Measurements from ENCODE around the gene STARD10. TPM values are rescaled to one million over a fixed set of nuclear protein-coding genes. Genes with fewer than 3 reads are reported as not detected.
"Not testable (repeated sequence)": the region's sequence is repeated elsewhere in the genome, so short reads cannot be mapped to it uniquely, and the experiment has no call there.

STARD10 gene
- total RNA-seq, 4 donors from 2014 or later = 26.6 to 75.4 (median 58.1) TPM

- no peak for DNase-seq (ENCODE audit: extremely low spot score)
- Histone ChIP-seq H3K27me3 (no peaks in the 10 kb centered on the region), H3K36me3 (no peaks in the 10 kb centered on the region), H3K4me3 (no peak overlapping the region), H3K9me3 (no peaks in the 10 kb centered on the region), H3K27ac (replicated peaks in 1 of 4) (no peak overlapping the region), H3K4me1 (no peaks in the 10 kb centered on the region)
- no peak for TF ChIP-seq POLR2A (IDR thresholded peaks at IDR 0.05; ENCODE audit: low read depth)
- TF ChIP-seq EP300 (IDR thresholded peaks at IDR 0.05) = no peak
- TF ChIP-seq, protein P1, sequence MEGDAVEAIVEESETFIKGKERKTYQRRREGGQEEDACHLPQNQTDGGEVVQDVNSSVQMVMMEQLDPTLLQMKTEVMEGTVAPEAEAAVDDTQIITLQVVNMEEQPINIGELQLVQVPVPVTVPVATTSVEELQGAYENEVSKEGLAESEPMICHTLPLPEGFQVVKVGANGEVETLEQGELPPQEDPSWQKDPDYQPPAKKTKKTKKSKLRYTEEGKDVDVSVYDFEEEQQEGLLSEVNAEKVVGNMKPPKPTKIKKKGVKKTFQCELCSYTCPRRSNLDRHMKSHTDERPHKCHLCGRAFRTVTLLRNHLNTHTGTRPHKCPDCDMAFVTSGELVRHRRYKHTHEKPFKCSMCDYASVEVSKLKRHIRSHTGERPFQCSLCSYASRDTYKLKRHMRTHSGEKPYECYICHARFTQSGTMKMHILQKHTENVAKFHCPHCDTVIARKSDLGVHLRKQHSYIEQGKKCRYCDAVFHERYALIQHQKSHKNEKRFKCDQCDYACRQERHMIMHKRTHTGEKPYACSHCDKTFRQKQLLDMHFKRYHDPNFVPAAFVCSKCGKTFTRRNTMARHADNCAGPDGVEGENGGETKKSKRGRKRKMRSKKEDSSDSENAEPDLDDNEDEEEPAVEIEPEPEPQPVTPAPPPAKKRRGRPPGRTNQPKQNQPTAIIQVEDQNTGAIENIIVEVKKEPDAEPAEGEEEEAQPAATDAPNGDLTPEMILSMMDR (IDR thresholded peaks at IDR 0.05) = no peak
- TF ChIP-seq POLR2AphosphoS5 (IDR thresholded peaks at IDR 0.05) = no peak
- intact Hi-C loops (cut with DNase I) = no loop called here
- whole genome bisulfite sequencing = 92% methylated on average over 6 of the region's 6 CpGs
Measured at GRCh38 chr11:72802822-72803221, 9.0 kb upstream of the STARD10 start.

DNA sequence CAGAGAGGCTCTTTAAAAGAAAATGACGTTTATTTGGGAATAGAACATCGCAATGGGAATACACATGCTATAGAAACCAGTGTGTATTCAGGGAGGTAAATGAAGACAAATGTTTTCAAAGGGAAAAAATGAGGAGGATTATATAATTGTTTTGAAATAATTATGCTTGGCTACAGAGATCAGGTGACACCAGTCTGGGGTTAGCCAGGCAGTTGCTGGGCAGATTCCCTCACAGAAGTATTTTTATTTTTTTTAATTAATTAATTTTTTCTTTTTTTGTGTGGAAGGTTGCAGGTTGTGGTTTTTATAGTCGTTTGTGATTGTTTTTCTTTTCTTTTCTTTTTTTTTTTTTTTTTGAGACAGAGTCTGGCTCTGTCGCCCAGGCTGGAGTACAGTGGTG, 5.6 kb upstream of the STARD10 start:
- DNase-seq (ENCODE audit: extremely low spot score) = no peak
- Histone ChIP-seq H3K36me3 (no peaks in the 10 kb centered on the region), H3K27ac (replicated peaks in 1 of 4) (no peak overlapping the region), H3K27me3 (no peaks in the 10 kb centered on the region), H3K4me3 (no peak overlapping the region), H3K4me1 (peaks cover 3 to 4% (median 4%) of the 10 kb centered on the region in 4 donors), H3K9me3 (no peaks in the 10 kb centered on the region)
- TF ChIP-seq POLR2A (IDR thresholded peaks at IDR 0.05; ENCODE audit: low read depth) (no peak), EP300 (IDR thresholded peaks at IDR 0.05) (no peak), POLR2AphosphoS5 (IDR thresholded peaks at IDR 0.05) (no peak)
- TF ChIP-seq, protein P1 (IDR thresholded peaks at IDR 0.05) = no peak
- 60% methylated on average over 4 of the region's 4 CpGs for WGBS
- intact Hi-C loops (cut with DNase I) = no loop called here

DNA sequence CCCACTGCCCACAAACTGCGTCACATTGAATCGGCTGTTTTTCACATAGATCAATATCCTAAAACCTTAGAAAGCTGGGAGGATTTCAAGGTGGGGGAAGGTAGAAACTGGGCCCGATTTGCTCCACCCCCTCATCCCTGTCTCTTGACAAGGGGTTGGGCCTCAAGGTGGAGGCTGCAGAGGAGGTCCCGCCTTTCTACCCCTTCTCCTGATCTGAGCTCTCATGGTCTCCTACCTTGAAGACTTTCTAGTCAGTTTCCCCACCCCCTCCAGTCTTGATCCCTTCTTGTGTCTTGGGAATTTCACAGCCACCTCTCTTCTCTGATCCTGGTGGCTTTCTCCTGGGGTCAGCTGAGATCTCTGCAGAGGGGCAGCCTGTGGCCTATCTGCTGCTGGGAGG, 4.5 kb upstream of the STARD10 start:
- intact Hi-C loops (cut with DNase I) = no loop called here

GRCh38 chr11:72793076-72793424, 797 bp downstream of the STARD10 start:
- Histone ChIP-seq H3K27ac (replicated peaks in 1 of 4) (peak overlapping the region; percentile 87 to 95 (median 92)), H3K4me1 (peaks cover 30 to 33% (median 31%) of the 10 kb centered on the region in 4 donors), H3K9me3 (no peaks in the 10 kb centered on the region), H3K27me3 (no peaks in the 10 kb centered on the region), H3K4me3 (peak overlapping the region; percentile 66 to 75 (median 68)), H3K36me3 (no peaks in the 10 kb centered on the region)
- WGBS = 63% methylated on average over 2 of the region's 2 CpGs
- no peak for TF ChIP-seq POLR2AphosphoS5 (IDR thresholded peaks at IDR 0.05)
- TF ChIP-seq, protein P1 (IDR thresholded peaks at IDR 0.05) = no peak
- no peak for TF ChIP-seq EP300 (IDR thresholded peaks at IDR 0.05)
- TF ChIP-seq POLR2A (IDR thresholded peaks at IDR 0.05; ENCODE audit: low read depth) = no peak
- no peak for DNase-seq (ENCODE audit: extremely low spot score)
- intact Hi-C loops (cut with DNase I) = loop anchor here (1.0 kb wide), 1 partner anchor 68 kb away; no protein-coding TSS in a partner anchor

More for the DNA sequence above, 4.5 kb upstream of the STARD10 start:
- no peak for DNase-seq (ENCODE audit: extremely low spot score)
- no peak for TF ChIP-seq POLR2AphosphoS5 (IDR thresholded peaks at IDR 0.05)
- TF ChIP-seq, protein P1 (IDR thresholded peaks at IDR 0.05) = no peak
- no peak for TF ChIP-seq POLR2A (IDR thresholded peaks at IDR 0.05; ENCODE audit: low read depth)
- no peak for TF ChIP-seq EP300 (IDR thresholded peaks at IDR 0.05)
- H3K4me1 ChIP-seq = peaks cover 8 to 10% (median 9%) of the 10 kb centered on the region in 4 donors
- H3K36me3 ChIP-seq = no peaks in the 10 kb centered on the region
- no peaks in the 10 kb centered on the region for H3K9me3 ChIP-seq
- 79% methylated on average over 4 of the region's 4 CpGs for WGBS
- H3K4me3 ChIP-seq = no peak overlapping the region
- no peak overlapping the region for H3K27ac ChIP-seq (replicated peaks in 1 of 4)
- no peaks in the 10 kb centered on the region for H3K27me3 ChIP-seq

DNA sequence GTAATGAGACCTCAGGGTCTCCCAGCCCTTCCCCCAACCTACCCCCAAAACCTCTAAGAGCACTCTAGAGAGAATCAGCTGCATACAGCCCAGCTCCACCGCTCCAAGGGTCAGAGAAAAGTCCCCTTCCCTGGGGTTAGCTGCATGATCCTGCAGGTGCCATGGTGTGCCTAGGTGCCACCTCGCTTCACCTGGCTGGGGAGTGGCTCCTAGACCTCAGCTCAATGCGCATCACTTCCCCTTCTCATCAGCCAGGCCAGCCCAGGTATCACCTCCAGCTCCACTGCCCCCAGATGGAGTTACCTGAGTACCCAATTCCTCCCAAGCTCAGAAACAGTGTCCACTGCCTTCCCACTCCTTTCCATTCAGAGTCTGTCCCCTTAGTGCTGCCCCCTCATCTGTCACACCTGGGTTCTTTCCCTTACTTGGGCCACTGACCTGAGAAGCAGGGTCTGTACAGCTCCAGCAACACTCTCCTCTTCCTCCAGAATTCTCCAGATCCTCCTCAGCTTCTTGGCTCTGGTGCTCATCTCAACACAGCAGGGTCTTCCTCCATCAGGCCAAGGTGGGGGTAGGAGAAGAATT, 1.3 kb downstream of the STARD10 start:
- Histone ChIP-seq H3K27me3 (no peaks in the 10 kb centered on the region), H3K9me3 (no peaks in the 10 kb centered on the region), H3K4me3 (no peak overlapping the region), H3K27ac (replicated peaks in 1 of 4) (peak overlapping the region; percentile 87 to 95 (median 92)), H3K4me1 (peaks cover 30 to 33% (median 31%) of the 10 kb centered on the region in 4 donors), H3K36me3 (no peaks in the 10 kb centered on the region)
- no peak for DNase-seq (ENCODE audit: extremely low spot score)
- 100% methylated on average over 1 of the region's 3 CpGs for WGBS
- TF ChIP-seq EP300 (IDR thresholded peaks at IDR 0.05) = no peak
- TF ChIP-seq, protein P1 (IDR thresholded peaks at IDR 0.05) = no peak
- no peak for TF ChIP-seq POLR2AphosphoS5 (IDR thresholded peaks at IDR 0.05)
- no peak for TF ChIP-seq POLR2A (IDR thresholded peaks at IDR 0.05; ENCODE audit: low read depth)
- intact Hi-C loops (cut with DNase I) = loop anchor here (1.0 kb wide), 1 partner anchor 67 kb away; no protein-coding TSS in a partner anchor

DNA sequence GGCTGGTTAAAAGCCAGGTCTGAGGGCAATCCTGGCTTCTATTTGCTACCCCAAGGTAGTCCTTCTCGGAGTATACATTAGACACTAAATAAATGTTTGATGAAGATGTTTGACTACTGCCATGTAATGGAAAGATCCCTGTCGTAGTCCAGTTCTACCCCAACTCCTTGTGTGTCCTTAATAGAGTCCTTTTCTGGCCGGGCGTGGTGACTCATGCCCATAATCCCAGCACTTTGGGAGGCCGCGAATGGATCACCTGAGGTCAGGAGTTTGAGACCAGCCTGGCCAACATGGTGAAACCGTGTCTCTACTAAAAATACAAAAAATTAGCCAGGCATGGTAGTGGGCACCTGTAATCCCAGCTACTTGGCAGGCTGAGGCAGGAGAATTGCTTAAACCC, 2.6 kb downstream of the STARD10 start:
- H3K4me3 ChIP-seq; H3K27ac ChIP-seq (replicated peaks in 1 of 4); intact Hi-C loops (cut with DNase I); DNase-seq (ENCODE audit: extremely low spot score); H3K9me3 ChIP-seq; H3K27me3 ChIP-seq; H3K36me3 ChIP-seq: not testable (repeated sequence)
- 93% methylated on average over 7 of the region's 7 CpGs for WGBS
- H3K4me1 ChIP-seq = peaks cover 30 to 33% (median 31%) of the 10 kb centered on the region in 4 donors
